ENCODE data around the gene ENTHD1. TPM values are rescaled to one million over a fixed set of nuclear protein-coding genes. Genes with fewer than 3 reads are reported as not detected.
"Not testable (repeated sequence)": the region's sequence is repeated elsewhere in the genome, so short reads cannot be mapped to it uniquely, and the experiment has no call there.

The ENTHD1 gene
- total RNA-seq, 1 experiment from 2014 or later: not detected

DNA sequence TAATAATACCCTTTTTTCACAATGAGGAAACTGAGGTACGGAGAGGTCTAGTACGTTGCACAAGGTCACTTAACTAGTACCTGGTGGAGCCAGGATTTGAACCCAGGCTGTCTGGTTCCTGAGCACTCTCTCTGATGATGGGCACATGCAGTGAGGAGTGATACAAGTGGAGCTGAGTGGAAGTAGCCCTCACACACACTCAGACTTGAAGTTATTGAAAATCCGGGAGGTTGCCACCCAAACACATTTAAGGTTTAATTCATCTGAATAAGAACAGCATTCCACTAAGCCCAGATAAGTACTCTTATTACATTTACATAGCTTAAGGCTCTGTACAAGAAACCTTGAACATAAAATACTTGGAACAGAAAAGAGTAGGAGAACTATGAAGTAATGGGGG, 12.1 kb upstream of the ENTHD1 start:
- intact Hi-C loops (cut with micrococcal nuclease; ENCODE audit: unreplicated experiment): no loop called here
- Mint-ChIP-seq H3K27me3 (ENCODE audit: insufficient read depth, unreplicated experiment) (peaks cover 19% of the 10 kb centered on the region), H3K9me3 (ENCODE audit: unreplicated experiment) (no peaks in the 10 kb centered on the region), H3K4me1 (ENCODE audit: low read depth, unreplicated experiment) (no peaks in the 10 kb centered on the region), H3K36me3 (ENCODE audit: insufficient read depth, unreplicated experiment) (no peaks in the 10 kb centered on the region), H3K4me3 (ENCODE audit: unreplicated experiment) (no peak overlapping the region), H3K27ac (ENCODE audit: unreplicated experiment) (no peak overlapping the region)
- no peak for DNase-seq
- BruUV-seq (replicated peaks): no TSS peak
- TF ChIP-seq CTCF (IDR thresholded peaks at IDR 0.05; ENCODE audit: insufficient read depth in 1 of 2, low read depth in 1 of 2, low read length in 1 of 2, severe bottlenecking in 1 of 2, unreplicated experiment in 1 of 2): no peak
- Histone ChIP-seq H3K9me3 (no peaks in the 10 kb centered on the region), H3K36me3 (ENCODE audit: control insufficient read depth, insufficient read depth, low read length) (no peaks in the 10 kb centered on the region), H3K4me1 (no peaks in the 10 kb centered on the region), H3K27me3 (replicated peaks; ENCODE audit: control insufficient read depth, insufficient read depth, low read length) (no peaks in the 10 kb centered on the region; the same call in 1 of the 2 replicates), H3K4me3 (ENCODE audit: low read depth, low read length) (no peak overlapping the region)
- CTCF ChIA-PET: interaction anchor here (0.6 kb wide), 1 partner anchor 26 kb away, joined by 7 read pairs; no protein-coding TSS in a partner anchor
- POLR2A ChIA-PET: no interaction called here

DNA sequence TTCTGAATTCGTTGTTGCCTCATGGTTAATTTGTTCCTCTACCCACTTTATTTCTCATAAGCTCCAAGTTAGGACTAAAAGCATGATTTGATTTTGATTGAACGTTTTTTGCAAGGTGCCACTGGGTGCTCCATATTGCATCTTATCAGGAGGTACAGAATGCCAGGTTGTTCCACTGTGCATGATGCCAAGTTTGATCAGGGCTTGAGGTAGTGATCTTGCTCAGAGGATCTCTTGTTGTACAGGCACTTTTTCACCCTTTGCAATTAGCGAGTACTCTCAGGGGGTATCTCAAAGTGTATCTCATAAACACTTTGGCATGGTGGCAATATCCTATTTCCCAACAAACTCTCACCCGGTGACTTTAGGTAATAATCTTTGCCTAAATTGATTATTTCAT, 11.3 kb upstream of the ENTHD1 start:
- no peak overlapping the region for H3K4me3 Mint-ChIP-seq (ENCODE audit: unreplicated experiment)
- no peaks in the 10 kb centered on the region for H3K36me3 ChIP-seq (ENCODE audit: control insufficient read depth, insufficient read depth, low read length)
- H3K4me1 ChIP-seq: no peaks in the 10 kb centered on the region
- no TSS peak for BruUV-seq (replicated peaks)
- no peaks in the 10 kb centered on the region for H3K9me3 ChIP-seq
- ChIA-PET CTCF (no interaction called here), POLR2A (no interaction called here)
- H3K27me3 Mint-ChIP-seq (ENCODE audit: insufficient read depth, unreplicated experiment): peaks cover 18% of the 10 kb centered on the region
- H3K36me3 Mint-ChIP-seq (ENCODE audit: insufficient read depth, unreplicated experiment): no peaks in the 10 kb centered on the region
- no peaks in the 10 kb centered on the region for H3K9me3 Mint-ChIP-seq (ENCODE audit: unreplicated experiment)
- no peak for TF ChIP-seq CTCF (IDR thresholded peaks at IDR 0.05; ENCODE audit: insufficient read depth in 1 of 2, low read depth in 1 of 2, low read length in 1 of 2, severe bottlenecking in 1 of 2, unreplicated experiment in 1 of 2)
- DNase-seq: no peak
- no peaks in the 10 kb centered on the region; the same call in 1 of the 2 replicates for H3K27me3 ChIP-seq (replicated peaks; ENCODE audit: control insufficient read depth, insufficient read depth, low read length)
- no peaks in the 10 kb centered on the region for H3K4me1 Mint-ChIP-seq (ENCODE audit: low read depth, unreplicated experiment)
- no peak overlapping the region for H3K4me3 ChIP-seq (ENCODE audit: low read depth, low read length)
- intact Hi-C loops (cut with micrococcal nuclease; ENCODE audit: unreplicated experiment): no loop called here
- no peak overlapping the region for H3K27ac Mint-ChIP-seq (ENCODE audit: unreplicated experiment)

DNA sequence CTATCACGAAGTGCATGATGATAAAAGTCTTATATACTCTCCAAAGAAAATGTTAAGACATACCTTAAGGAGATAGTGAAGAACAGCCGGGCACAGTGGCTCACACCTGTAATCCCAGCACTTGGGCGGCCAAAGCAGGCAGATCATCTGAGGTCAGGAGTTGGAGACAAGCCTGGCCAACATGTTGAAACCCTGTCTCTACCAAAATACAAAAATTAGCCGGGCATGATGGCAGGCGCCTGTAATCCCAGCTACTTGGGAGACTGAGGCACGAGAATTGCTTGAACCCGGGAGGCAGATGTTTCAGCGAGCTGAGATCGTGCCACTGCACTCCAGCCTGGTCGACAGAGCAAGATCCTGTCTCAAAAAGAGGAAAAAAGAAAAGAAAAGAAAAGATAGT, 10.5 kb upstream of the ENTHD1 start:
- BruUV-seq (replicated peaks); H3K27me3 ChIP-seq (replicated peaks; ENCODE audit: control insufficient read depth, insufficient read depth, low read length); H3K36me3 Mint-ChIP-seq (ENCODE audit: insufficient read depth, unreplicated experiment); H3K4me3 ChIP-seq (ENCODE audit: low read depth, low read length); H3K4me1 ChIP-seq; H3K36me3 ChIP-seq (ENCODE audit: control insufficient read depth, insufficient read depth, low read length); POLR2A ChIA-PET; CTCF ChIA-PET; H3K4me3 Mint-ChIP-seq (ENCODE audit: unreplicated experiment); H3K27ac Mint-ChIP-seq (ENCODE audit: unreplicated experiment); DNase-seq; H3K9me3 Mint-ChIP-seq (ENCODE audit: unreplicated experiment); H3K4me1 Mint-ChIP-seq (ENCODE audit: low read depth, unreplicated experiment); intact Hi-C loops (cut with micrococcal nuclease; ENCODE audit: unreplicated experiment); H3K9me3 ChIP-seq: not testable (repeated sequence)
- peaks cover 16% of the 10 kb centered on the region for H3K27me3 Mint-ChIP-seq (ENCODE audit: insufficient read depth, unreplicated experiment)

- POLR2A ChIA-PET: no interaction called here
- no peak for DNase-seq
- Histone ChIP-seq H3K27me3 (replicated peaks; ENCODE audit: control insufficient read depth, insufficient read depth, low read length) (no peaks in the 10 kb centered on the region; the same call in 1 of the 2 replicates), H3K36me3 (ENCODE audit: control insufficient read depth, insufficient read depth, low read length) (no peaks in the 10 kb centered on the region), H3K9me3 (no peaks in the 10 kb centered on the region), H3K4me1 (no peaks in the 10 kb centered on the region), H3K4me3 (ENCODE audit: low read depth, low read length) (no peak overlapping the region)
- no peak overlapping the region for H3K27ac Mint-ChIP-seq (ENCODE audit: unreplicated experiment)
- H3K4me3 Mint-ChIP-seq (ENCODE audit: unreplicated experiment): no peak overlapping the region
- no TSS peak for BruUV-seq (replicated peaks)
- peaks cover 19% of the 10 kb centered on the region for H3K27me3 Mint-ChIP-seq (ENCODE audit: insufficient read depth, unreplicated experiment)
- H3K9me3 Mint-ChIP-seq (ENCODE audit: unreplicated experiment): no peaks in the 10 kb centered on the region
- H3K4me1 Mint-ChIP-seq (ENCODE audit: low read depth, unreplicated experiment): no peaks in the 10 kb centered on the region
- intact Hi-C loops (cut with micrococcal nuclease; ENCODE audit: unreplicated experiment): no loop called here
- CTCF ChIA-PET: no interaction called here
- no peaks in the 10 kb centered on the region for H3K36me3 Mint-ChIP-seq (ENCODE audit: insufficient read depth, unreplicated experiment)
- no peak for TF ChIP-seq CTCF (IDR thresholded peaks at IDR 0.05; ENCODE audit: insufficient read depth in 1 of 2, low read depth in 1 of 2, low read length in 1 of 2, severe bottlenecking in 1 of 2, unreplicated experiment in 1 of 2)
Observed at GRCh38 chr22:39901565-39902146, 8.1 kb upstream of the ENTHD1 start.

All from Caco-2 (cell line).